ENCODE measurements around the gene CDC5L.

DNA sequence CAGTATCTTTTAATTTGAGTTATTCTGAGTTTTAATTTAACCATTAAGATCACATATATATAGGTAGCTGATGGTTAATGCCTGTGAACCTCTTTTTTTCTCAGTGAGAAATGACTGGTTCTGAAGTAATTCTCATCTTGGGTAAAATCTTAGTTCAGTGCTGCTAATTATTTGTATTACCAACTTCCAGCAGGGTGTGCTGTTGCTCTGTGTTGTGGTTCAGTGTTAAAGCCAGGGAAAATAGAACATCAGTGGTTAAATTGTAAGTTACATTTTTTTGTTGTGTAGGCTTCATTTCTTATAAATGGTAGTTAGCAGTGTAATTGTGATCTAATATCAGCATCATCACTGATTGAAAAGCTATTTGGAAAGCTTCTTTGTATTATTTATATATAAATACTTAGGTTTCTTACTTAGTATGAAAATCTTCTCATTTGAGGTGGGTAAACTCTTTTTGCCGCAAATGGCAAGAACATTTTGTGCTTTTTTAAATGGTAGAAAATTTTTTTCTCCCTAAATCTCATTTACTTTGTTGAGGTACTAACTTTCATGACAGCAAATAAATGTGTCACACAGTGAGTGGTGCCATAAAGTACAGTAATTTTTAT, 43.7 kb downstream of the CDC5L start:
- TF ChIP-seq, protein P1, sequence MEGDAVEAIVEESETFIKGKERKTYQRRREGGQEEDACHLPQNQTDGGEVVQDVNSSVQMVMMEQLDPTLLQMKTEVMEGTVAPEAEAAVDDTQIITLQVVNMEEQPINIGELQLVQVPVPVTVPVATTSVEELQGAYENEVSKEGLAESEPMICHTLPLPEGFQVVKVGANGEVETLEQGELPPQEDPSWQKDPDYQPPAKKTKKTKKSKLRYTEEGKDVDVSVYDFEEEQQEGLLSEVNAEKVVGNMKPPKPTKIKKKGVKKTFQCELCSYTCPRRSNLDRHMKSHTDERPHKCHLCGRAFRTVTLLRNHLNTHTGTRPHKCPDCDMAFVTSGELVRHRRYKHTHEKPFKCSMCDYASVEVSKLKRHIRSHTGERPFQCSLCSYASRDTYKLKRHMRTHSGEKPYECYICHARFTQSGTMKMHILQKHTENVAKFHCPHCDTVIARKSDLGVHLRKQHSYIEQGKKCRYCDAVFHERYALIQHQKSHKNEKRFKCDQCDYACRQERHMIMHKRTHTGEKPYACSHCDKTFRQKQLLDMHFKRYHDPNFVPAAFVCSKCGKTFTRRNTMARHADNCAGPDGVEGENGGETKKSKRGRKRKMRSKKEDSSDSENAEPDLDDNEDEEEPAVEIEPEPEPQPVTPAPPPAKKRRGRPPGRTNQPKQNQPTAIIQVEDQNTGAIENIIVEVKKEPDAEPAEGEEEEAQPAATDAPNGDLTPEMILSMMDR (IDR thresholded peaks at IDR 0.05; ENCODE audit: low read length), result peak; percentile 71
- no peak for TF ChIP-seq EZH2 (IDR thresholded peaks at IDR 0.05; ENCODE audit: borderline replicate concordance, low read length)

Data from OCI-LY1 (cell line).